H1 (cell line): ENCODE results near the gene NANOS3. TPM values are rescaled to one million over a fixed set of nuclear protein-coding genes. Genes with fewer than 3 reads are reported as not detected.

Experiments
- ATF2 ChIP-seq: IDR thresholded peaks from 2 replicates; pipeline ENCODE4 v1.6.1; 2012; ENCODE audit warnings: low read length, inconsistent platforms
- polyA plus RNA-seq, 7 experiments: library from polyadenylated mRNA; depleted of rRNA in 3 of 7; stranded (reverse) in 5 of 7; unstranded in 2 of 7; fragments of >200 nt in 5 of 7; fragments of 200-250 nt in 2 of 7; gene quantifications; 1 replicate in 5 of 7; 2 replicates in 1 of 7; 4 replicates in 1 of 7; pipeline versions ENCODE4 v1.2.1 to v1.2.3, GENCODE V29; 2011 to 2013; ENCODE audit warnings: missing spikeins in 2 of 7, mixed read lengths in 2 of 7
- total RNA-seq: library from RNA; stranded (reverse); fragmentation: NEBNext Ultra II Directional; extraction: Animal tissue kit (Norgen Biotek cat#: 25700); gene quantifications from 2 replicates; pipeline ENCODE4 v1.2.1, GENCODE V29; 2021

Gene NANOS3
- total and polyA plus RNA-seq, 2 of the 8 experiments (the other 6 are each of a cell fraction or from before 2014, with no cell fraction given): 0.62 TPM; not detected in 1

GRCh38 chr19:13872339-13872694 lies 4.6 kb upstream of the NANOS3 start (continued):
- TF ChIP-seq ATF2: no peak
